HL-60 (cell line): ENCODE measurements around the gene RPL22.

Source experiments
- GABPA ChIP-seq: IDR thresholded peaks from 2 replicates; pipeline ENCODE4 v1.6.1; 2012; ENCODE audit warnings: low read depth
- POLR2AphosphoS5 ChIP-seq: IDR thresholded peaks from 2 replicates; pipeline ENCODE4 v1.6.1; 2012; ENCODE audit warnings: low read depth
- SPI1 ChIP-seq: IDR thresholded peaks from 2 replicates; pipeline ENCODE4 v1.6.1; 2012; ENCODE audit warnings: low read depth, mild to moderate bottlenecking, borderline replicate concordance
- TF ChIP-seq, protein P1 (sequence below): IDR thresholded peaks from one replicate; pipeline ENCODE4 v1.5.1; 2011; ENCODE audit warnings: low read length, control low read depth, inconsistent platforms; ENCODE audit not compliant: insufficient read depth
- TF ChIP-seq, protein P2 (sequence below): IDR thresholded peaks from 2 replicates; pipeline ENCODE4 v1.6.1; 2012; ENCODE audit warnings: low read depth; ENCODE audit not compliant: insufficient replicate concordance

GRCh38 chr1:6143395-6143794 is 56.0 kb downstream of the RPL22 start:
- TF ChIP-seq GABPA (no peak), POLR2AphosphoS5 (no peak), SPI1 (no peak)
- TF ChIP-seq, protein P1, sequence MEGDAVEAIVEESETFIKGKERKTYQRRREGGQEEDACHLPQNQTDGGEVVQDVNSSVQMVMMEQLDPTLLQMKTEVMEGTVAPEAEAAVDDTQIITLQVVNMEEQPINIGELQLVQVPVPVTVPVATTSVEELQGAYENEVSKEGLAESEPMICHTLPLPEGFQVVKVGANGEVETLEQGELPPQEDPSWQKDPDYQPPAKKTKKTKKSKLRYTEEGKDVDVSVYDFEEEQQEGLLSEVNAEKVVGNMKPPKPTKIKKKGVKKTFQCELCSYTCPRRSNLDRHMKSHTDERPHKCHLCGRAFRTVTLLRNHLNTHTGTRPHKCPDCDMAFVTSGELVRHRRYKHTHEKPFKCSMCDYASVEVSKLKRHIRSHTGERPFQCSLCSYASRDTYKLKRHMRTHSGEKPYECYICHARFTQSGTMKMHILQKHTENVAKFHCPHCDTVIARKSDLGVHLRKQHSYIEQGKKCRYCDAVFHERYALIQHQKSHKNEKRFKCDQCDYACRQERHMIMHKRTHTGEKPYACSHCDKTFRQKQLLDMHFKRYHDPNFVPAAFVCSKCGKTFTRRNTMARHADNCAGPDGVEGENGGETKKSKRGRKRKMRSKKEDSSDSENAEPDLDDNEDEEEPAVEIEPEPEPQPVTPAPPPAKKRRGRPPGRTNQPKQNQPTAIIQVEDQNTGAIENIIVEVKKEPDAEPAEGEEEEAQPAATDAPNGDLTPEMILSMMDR: no peak
- TF ChIP-seq, protein P2, sequence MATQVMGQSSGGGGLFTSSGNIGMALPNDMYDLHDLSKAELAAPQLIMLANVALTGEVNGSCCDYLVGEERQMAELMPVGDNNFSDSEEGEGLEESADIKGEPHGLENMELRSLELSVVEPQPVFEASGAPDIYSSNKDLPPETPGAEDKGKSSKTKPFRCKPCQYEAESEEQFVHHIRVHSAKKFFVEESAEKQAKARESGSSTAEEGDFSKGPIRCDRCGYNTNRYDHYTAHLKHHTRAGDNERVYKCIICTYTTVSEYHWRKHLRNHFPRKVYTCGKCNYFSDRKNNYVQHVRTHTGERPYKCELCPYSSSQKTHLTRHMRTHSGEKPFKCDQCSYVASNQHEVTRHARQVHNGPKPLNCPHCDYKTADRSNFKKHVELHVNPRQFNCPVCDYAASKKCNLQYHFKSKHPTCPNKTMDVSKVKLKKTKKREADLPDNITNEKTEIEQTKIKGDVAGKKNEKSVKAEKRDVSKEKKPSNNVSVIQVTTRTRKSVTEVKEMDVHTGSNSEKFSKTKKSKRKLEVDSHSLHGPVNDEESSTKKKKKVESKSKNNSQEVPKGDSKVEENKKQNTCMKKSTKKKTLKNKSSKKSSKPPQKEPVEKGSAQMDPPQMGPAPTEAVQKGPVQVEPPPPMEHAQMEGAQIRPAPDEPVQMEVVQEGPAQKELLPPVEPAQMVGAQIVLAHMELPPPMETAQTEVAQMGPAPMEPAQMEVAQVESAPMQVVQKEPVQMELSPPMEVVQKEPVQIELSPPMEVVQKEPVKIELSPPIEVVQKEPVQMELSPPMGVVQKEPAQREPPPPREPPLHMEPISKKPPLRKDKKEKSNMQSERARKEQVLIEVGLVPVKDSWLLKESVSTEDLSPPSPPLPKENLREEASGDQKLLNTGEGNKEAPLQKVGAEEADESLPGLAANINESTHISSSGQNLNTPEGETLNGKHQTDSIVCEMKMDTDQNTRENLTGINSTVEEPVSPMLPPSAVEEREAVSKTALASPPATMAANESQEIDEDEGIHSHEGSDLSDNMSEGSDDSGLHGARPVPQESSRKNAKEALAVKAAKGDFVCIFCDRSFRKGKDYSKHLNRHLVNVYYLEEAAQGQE: no peak
